Colon (tissue), 2 donors: ENCODE results near the gene TMEM138.
"Not testable (repeated sequence)": the region's sequence is repeated elsewhere in the genome, so short reads cannot be mapped to it uniquely, and the experiment has no call there.

Experiments
- FAIRE-seq: peaks from 2 replicates; lab custom pipeline; 2012; peaks lifted over from hg19 to GRCh38; lab: Jason Lieb, UNC
- donor health status: control.
- donor health status: control.

Gene TMEM138

GRCh38 chr11:61367406-61367805 lies 5.2 kb downstream of the TMEM138 start:
- no peak for FAIRE-seq

GRCh38 chr11:61368646-61369045 lies 6.5 kb downstream of the TMEM138 start:
- FAIRE-seq, result no peak

GRCh38 chr11:61369372-61370348 lies 7.5 kb downstream of the TMEM138 start:
- FAIRE-seq, result no peak

GRCh38 chr11:61370349-61371005 lies 8.3 kb downstream of the TMEM138 start:
- no peak for FAIRE-seq

- no peak for FAIRE-seq
These were observed 10.7 kb downstream of the TMEM138 start for GRCh38 chr11:61372659-61373420.

GRCh38 chr11:61375761-61376108 lies 13.6 kb downstream of the TMEM138 start:
- no peak for FAIRE-seq

GRCh38 chr11:61377461-61378160 lies 15.4 kb downstream of the TMEM138 start:
- no peak for FAIRE-seq

- no peak for FAIRE-seq
These were observed 16.6 kb downstream of the TMEM138 start for GRCh38 chr11:61378713-61379313.

- FAIRE-seq, result no peak
These were observed 18.7 kb downstream of the TMEM138 start for GRCh38 chr11:61380884-61381283.

GRCh38 chr11:61383859-61384258 lies 21.7 kb downstream of the TMEM138 start:
- FAIRE-seq, result not testable (repeated sequence)

GRCh38 chr11:61384271-61385242 lies 22.4 kb downstream of the TMEM138 start:
- no peak for FAIRE-seq

- no peak for FAIRE-seq
These were observed 28.0 kb downstream of the TMEM138 start for GRCh38 chr11:61390161-61390560.

GRCh38 chr11:61392981-61393595 lies 30.9 kb downstream of the TMEM138 start:
- FAIRE-seq, result no peak

GRCh38 chr11:61401173-61401572 lies 39.0 kb downstream of the TMEM138 start:
- FAIRE-seq, result no peak

GRCh38 chr11:61401573-61401972 lies 39.4 kb downstream of the TMEM138 start:
- no peak for FAIRE-seq

- no peak for FAIRE-seq
These were observed 41.5 kb downstream of the TMEM138 start for GRCh38 chr11:61403658-61404057.

GRCh38 chr11:61404103-61404502 lies 41.9 kb downstream of the TMEM138 start:
- no peak for FAIRE-seq

GRCh38 chr11:61404641-61405040 lies 42.5 kb downstream of the TMEM138 start:
- FAIRE-seq, result no peak

- FAIRE-seq, result no peak
These were observed 43.9 kb downstream of the TMEM138 start for GRCh38 chr11:61406067-61406466.
